Non-pigmented ciliary epithelial cell (primary cell): ENCODE measurements around the gene SP140.
"Not testable (repeated sequence)": the region's sequence is repeated elsewhere in the genome, so short reads cannot be mapped to it uniquely, and the experiment has no call there.

ENCODE experiments used
- DNase-seq: peaks from one replicate; pipeline ENCODE4 v3.0.0-alpha.2; 2010; ENCODE audit warnings: low read depth

Gene SP140

DNA sequence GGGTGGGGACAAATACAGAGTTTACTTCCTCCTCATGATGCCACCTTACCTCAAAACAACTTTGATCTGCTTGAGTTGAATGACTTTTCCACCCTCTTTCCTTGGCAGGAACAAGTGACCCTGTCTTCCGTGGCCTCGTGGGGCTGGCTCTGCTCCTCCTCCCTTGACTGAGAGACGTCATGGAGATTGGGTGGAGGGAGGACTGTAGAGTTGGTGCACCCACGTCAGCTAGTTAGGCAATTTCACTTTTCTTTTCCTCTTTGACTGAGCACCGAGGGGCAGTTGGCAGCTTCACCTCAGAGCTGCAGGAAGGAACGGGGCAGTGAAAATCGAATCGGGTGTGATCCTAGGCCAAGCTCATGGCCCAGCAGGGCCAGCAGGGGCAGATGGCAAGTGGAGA, at the start of gene SP140:
TSS of gene SP140 (plus strand) at position 251 of the 400 bp plus-strand sequence. CDS start at position 360, 109 bp downstream.
- DNase-seq, result no peak

DNA sequence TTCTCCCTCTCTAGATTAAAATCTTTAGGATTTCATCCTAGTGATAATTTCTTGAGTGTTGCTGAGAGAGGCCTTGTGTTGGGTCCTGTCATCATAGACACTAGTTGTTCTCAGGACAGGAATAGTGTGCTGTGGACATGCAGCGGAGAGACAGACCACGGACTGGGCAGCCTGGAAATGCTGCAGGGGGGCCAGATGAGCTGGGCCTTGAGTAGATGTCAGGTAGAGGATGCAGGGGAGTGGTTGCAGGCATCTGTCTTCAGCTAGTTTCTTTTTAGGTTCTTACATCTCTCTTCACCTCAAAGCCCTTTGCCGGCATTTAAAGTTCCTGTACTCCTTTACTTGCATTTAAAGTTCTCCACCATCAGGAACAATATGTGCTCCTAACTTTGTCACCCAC, 48.5 kb upstream of the SP140 start:
- no peak for DNase-seq

DNA sequence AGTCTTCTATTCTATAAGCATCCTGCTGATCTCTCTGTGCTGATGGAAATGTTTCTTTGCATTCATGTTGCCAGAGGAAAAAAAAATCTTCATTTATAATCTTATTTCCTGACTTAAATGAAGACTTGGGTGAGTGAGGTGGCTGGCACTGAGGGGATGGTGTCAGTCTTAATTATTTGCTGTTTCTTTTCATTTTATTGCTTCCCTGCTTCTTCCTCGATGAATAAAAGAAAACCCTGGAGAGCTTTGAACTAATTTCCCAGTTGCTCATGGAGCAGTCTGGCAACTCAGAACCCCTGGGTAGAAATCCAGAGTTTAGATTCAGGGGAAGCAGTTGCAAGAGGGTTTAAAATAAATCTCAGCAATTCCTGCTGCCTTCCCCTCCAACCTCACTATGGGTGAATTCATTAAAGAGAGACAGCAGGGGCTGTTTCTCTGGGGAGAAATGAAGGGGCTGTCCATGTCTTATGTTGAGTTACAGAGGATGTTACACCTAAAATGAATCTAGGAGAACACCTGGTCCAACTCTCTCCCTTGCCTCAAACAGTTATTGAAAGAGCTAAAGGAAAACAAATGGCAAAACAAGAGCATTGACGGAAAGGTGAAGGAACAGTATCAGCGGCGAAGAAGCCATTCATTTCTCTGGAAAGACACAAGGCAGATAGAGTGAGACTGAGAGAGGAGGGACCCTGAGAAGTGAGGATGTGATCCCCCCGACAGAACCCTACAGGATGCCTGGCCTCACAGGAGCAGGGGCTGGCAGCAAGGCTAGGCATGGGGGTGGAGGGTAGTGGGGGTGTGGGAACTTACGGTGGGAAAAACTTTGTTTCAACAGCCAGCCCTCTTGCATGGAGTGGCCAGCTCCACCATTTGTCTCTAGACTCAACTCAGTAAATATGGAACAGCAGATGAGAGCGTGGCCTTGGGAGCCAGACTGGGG, 46.7 kb upstream of the SP140 start:
- no peak for DNase-seq

DNA sequence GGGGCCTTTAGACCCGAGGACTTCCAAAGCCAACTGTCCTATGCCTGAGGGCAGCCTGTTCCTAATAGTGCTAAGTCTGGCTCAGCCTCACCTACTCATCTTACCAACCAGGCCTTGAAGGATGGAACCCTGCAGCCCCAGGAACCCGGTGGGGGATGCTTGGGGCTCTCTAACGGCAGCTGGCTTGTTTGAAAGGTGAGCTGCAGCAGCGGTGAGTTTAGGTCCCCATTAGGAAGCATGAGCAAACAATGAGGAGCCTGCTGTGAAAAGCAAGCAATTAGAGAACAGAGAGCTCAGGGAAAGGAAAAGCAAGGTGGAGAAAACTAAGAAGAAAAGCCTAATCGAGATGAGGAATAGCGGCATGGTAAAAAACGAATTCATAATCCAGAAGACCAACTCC, 45.6 kb upstream of the SP140 start:
- DNase-seq, result no peak

DNA sequence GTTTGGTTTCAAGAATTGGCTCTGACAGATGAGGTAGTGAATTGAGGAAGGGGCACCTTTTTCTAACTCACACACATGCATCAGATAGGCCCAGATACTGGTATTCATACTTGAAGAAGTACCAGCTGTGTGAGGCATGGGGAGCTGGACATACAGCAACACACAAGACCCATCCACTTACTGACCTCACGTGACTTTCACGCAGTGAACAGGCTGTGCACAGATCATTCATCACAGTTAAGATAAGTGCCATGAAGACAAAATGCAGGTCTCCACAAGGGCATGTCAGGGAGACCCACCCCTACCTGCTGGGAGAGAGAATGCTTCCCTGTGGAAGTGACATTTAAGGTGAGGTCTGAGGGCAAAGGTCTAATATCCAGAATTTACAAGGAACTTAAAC, 44.3 kb upstream of the SP140 start:
- no peak for DNase-seq

DNA sequence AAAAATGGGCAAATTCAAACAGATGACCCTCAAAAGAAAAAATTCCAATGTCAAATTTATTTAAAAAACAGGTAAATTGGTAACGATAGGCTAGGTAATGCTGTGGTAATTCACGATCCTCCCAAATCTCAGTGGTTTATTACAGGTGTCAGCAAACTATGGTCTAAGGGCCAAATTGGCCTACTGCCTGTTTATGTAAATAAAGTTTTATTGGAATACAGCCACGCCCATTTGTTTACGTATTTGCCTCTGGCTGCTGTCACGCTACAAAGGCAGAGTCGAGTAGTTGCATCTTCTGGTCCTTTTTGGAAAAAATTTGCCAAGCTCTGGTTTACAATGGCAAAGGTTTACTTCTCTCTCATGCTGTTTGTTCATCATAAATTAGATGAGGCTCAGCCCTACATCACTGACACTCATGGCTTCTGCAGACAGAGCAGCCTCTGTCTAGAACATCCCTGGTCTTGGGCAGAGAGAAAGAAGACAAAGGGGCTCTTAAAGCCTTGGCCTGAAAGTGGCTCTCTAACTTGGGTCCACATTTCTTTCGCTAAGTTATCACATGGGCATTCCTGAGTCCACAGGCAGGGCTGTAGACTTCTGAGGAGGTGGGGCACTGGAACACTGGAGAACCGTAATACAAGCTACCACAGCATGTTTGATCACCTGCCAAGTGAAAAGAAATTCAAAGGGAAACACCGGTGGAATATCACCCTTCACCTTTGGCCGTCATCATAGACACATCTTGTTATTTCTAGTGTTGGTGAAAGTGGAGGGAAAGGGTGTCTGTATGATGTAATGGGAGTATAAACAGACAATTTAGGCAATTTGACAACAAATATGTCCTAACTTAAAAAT, 40.6 kb upstream of the SP140 start:
- DNase-seq, result peak; percentile 10

DNA sequence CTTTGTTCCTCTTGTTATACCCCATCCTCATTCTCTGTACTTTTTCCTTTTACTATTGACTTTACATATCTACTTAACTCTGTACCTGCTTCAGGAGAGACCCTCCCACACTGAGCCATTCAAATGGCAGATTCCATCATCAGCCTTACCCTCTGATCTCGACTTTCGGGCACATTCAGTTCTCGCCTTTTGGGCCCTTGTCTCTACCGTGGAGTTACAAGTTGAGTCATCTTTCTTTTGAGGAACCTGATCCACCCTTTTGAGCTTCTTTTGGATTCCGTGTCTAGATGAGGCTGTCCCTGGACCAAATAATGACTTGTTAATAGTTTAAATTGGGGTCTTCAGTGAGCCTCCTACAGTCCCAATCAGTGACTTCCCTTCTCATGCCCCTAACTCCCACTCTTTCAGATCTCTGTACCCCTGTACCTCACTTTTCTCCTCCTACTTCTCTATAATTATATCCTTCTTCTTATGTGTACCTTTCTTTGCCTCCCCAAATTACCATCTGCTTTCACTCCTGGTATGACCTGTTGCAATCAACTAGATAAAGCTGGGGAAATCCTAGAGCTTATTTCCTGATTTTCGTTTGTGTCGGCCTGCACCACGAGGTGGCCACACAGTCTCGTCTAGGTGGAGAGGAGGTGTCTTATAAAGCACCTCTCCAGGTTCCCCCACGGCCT, 23.0 kb upstream of the SP140 start:
- DNase-seq, result no peak

DNA sequence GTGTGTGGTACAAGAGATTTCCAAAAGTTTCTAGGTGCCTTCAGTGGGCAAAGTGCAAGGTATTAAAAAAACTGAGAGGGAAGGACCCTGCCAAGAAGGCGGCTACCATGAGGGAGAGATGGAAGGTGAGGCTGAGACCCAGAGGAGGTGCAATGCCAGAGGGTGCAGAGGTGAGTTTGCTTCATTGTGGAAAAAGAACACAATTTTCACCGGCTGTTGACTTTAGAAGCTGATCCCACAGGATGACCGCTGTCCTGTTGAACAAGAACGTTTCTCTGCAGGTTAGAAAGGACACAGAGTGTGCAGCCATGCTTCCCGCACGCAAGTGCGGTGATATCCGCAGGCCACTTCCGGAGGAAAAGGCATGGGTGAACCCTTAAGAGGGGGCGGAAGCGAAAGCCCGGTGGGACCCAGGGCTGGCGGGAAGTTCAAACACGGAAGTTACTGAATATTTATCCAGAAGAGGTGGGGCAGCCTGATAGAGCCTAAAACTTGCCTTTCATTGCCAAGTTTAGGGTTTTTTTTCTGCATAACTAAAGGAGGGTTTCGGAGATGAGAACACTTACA, 22.3 kb upstream of the SP140 start:
- no peak for DNase-seq

DNA sequence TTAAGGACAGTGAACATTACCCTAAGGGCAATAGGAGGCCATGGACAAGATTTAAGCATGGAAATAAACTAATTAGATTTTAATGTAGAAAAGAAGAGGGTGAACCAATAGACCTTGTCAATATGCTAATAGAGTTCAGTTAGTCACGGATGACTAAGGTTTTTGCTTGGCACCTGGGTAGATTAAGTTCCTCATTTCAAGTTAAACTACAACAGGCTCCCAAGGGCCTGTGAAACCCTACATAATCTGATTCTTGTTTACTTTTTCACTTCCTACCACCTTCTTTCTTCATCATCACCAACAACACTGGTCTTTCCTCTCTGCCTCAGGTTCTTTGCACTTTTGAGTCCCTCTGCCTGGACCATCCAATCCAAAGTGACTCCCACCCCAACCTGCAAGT, 20.5 kb upstream of the SP140 start:
- no peak for DNase-seq

DNA sequence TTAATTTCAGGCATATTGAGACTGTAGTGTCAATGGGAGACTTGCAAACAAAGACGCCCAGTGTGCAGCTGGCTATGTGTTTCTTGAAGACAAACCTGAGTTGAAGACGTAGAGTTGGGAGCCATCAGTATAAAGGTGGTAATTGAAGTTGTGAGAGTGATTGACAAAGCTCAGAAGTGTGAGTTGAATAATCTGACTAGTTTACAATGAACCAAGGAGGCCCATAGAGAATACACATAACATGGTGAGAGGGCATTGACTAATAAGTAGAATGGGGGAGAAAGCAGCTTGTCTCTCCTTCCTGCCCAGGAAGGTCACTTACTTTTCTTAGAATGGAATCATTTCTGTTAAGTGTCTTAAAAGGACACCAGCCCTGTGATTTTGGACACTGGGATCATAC, 19.8 kb upstream of the SP140 start:
- DNase-seq, result no peak

DNA sequence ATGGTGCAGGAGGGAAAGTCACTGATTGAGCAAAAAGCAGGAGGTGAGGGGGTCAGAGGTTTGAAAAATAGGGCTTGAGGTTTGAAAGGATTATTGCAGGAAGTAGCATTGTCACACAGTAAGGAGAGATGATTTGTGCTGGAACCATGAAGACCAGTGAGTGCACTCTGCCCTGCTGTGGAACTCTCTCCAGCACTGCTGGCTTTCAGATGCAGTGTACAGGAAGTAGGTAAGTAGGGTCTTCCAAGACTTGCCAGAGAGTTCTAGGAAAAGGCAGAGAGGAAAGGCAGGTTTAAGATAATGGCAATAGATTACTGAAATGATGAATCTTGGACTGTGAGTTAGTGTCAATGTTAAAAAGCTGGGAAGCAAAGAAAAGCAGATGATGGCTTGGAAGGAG, 17.0 kb upstream of the SP140 start:
- DNase-seq, result no peak

DNA sequence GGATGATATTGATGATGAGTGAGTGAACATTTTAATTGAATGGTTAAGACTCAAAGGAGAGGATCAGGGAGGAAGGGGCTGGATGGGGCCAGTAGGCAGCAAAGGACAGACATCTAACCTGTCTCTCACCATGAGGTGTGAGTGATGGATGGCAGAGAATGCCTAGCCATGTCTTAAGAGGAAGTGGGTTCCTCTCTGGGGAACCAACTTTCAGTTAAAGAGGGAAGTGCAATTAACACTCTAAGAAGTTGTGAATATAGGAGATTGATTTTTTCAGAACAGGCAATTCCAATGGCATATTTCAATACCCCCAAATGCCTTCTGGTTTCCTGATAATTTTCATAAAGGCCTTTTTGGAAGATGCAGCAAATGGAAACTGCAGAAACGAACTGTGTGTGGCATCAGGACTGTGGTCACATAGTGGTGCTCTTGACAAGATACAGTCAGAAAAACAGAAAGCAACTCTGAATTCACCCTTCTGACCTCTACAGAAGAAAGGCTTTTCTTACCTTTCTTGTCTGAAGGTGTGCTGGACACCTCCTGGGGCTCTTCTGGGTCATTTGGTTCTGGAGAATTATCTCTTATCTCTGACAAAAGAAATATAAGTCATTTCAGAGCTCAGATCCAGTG, 16.0 kb upstream of the SP140 start:
- DNase-seq, result no peak

DNA sequence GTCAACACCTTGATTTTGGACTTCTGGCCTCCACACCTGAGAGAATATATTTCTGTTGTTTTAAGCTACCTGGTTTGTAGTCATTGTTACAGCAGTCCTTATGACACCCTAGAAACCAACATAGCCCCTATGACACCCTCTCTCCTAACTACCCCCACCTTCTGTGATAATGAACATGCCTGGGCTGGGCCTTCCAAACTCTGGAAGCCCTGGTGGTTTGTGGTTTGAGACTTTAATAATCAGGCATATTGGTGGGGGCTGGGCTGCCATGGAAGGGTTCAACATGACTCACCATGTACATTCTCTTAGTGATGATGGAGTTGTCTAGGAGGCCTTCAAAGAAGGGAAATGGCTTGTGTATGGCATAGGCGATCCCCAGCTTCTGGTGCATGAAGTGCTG, 9.0 kb upstream of the SP140 start:
- DNase-seq, result no peak

DNA sequence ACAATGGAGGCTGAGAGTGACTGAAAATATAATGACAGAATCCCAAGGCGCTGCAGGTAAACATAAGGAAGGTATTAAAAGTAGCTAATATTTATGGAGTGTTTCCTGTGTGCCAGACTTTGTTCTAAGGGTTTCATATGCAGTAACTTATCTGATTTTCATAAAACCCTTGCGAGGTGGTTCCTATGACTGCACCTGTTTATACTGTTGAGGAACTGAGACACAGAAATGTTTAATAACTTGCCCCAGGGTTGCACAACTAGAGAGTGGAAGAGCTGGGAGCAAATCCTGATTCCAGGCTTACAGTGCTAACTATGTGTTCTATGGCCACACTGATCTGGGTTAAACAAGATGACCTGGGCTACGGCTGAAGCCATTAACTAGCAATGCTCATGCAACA, 8.1 kb upstream of the SP140 start:
- DNase-seq, result no peak

DNA sequence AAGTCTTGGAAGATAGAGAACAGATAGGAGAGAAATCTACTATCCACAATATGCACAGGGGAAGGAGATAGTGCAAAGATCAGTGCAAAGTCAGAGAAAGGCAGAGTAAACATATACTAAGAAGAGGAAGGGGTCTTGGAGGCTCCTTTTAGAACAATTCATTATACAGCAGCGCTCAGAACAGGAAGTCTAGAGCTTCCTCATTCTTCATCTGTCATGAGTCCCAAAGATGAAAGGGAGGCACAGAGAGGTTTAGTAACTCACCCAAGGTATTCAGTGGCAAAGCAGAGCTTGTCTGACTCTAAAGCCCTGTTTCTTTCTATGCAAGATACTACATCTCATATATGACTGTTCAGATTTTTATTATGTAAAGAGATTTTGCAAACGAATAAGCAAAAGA, 7.1 kb upstream of the SP140 start:
- DNase-seq, result no peak

DNA sequence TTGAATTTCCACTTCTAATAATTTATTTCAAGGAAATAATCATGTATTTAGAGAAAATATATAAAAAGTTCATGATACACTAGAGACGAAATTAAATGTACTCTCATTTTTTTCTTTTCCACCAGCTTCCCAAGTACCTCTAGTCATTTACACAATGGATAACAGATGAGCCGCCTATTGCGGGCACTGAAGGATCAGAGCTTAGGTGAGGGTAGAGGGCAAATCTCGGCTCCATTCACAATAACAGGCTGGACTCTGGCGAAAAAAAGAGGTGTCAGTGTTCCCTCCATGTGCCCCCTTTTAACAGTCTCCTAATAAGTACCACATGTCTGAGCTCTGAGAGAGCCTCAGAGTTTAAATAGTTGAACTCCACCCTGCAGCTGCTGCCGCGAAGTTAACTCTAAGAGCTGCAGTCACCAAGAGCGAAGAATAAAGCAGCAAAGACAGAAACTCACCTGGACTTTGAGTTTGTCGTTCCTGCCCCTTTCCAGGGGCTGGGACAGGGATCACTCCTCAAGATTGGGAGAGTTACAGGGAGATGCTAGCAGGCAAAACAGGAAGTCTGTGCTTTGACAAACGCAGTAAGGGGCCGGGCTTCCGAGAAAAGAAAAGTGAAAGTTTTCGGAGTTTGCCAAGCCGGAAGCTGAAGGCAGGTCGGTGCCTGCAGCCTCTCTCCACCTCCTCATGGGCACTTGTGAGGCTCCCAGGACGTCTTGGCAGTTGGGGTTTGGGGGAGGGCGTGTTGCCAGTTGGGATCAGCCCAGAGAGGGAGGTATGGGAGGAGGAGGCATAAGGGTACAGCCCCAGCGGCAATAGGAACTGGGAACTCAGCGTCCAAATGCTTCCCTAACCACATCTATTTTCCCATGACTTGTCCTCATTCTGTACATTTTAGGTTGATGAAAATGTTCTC, 5.9 kb upstream of the SP140 start, which contains the start of gene SP110:
TSS of gene SP110 (minus strand) at position 566 of the 913 bp plus-strand sequence. CDS start 3,057 bp downstream, outside the sequence.
- DNase-seq, result peak; percentile 78

DNA sequence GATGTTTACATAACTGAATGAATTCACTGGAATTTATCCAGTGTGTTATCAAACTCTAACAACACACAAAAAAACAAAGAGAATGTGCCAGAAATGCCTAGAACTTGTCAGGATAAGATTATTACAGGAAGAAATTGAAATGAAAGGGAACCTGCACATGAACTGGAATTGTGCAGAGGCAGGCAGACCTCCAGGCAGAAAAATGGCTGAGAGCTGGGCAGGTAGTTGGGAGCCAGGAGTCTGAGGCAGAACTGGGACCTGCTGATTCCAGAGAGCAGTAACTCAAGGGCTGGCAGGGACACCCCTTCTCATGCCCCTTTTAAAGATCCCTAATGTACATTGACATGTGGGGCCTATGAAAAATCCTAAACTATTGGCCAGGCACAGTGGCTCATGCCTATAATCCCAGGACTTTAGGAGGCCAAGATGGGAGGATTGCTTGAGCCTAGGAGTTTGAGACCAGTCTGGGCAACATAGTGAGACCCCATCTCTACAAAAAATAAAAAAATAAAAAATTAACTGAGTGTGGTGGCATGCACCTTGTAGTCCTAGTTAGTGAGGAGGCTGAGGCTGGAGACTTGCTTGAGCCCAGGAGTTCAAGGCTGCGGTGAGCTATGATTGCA, 5.1 kb upstream of the SP140 start:
- no peak for DNase-seq

DNA sequence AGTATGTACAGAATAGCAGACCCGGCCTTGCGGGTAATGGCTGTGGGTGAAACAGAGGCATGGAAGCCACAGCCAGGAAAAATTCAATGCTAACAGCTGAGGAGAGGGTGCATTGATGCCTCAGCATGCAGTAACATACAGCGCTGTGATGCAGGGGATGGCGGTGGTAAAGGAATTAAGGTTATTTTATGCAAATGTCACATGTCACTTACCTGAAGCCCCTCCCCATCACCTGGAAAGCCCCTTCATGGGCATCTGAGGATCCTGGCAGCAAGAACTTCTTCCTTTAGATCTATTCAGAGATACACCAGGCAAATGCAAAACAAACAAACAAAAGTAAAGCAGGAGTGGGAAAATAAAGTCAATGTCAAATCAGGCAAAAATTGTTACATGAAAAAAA, 4.0 kb upstream of the SP140 start:
- no peak for DNase-seq

DNA sequence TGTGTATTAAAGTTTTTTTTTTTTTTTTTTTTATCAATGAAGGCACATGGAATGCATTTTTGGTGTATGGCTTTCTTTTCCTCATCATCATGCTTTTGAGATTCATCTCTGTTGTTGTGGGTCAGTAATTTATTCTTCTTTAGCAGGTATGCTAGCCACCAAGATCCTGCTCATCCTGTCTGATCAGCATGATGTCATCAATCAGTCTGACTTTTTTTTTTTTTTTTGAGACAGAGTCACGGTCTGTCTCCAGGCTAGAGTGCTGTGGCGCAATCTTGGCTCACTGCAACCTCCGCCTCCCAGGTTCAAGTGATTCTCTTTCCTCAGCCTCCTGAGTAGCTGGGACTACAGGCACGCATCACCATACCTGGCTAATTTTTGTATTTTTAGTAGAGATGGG, 2.7 kb upstream of the SP140 start:
- DNase-seq, result not testable (repeated sequence)

DNA sequence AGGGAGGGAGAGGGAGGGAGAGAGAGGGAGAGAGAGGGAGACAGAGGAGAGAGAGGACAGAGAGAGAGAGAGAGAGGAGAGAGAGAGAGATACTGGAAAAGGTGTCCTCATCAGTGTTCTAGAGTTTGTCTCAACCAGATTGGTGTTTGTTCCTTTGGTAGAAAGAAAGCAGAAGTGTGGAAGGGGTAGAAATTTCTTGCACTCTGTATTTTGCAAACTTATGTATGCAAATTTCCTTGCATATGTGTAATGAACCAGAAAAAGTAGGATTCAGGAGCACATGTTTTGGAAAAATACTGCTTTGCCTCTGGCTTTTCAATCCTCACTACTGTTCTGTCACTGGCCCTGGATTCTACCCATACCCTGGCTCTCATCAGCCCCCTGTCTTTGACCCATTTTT, 1.1 kb upstream of the SP140 start:
- DNase-seq, result no peak
